ENCODE data around the gene LENG1.

DNA sequence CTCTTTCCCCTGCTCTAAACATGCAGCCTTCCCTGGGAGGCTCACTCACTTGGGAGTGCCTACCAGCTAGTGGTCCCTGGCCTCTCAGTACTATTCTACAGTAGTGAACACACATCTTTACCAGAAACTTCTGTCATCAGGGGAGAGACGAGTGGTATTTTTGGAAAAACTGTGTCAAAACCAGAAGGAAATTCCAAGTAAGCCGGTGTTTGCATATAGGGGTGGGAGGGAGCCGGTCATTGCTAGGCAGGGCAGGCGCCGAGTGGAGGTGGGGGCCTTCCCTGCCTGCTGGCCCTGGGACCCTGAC lies 48.1 kb upstream of the LENG1 start:
- TF ChIP-seq, protein P1, sequence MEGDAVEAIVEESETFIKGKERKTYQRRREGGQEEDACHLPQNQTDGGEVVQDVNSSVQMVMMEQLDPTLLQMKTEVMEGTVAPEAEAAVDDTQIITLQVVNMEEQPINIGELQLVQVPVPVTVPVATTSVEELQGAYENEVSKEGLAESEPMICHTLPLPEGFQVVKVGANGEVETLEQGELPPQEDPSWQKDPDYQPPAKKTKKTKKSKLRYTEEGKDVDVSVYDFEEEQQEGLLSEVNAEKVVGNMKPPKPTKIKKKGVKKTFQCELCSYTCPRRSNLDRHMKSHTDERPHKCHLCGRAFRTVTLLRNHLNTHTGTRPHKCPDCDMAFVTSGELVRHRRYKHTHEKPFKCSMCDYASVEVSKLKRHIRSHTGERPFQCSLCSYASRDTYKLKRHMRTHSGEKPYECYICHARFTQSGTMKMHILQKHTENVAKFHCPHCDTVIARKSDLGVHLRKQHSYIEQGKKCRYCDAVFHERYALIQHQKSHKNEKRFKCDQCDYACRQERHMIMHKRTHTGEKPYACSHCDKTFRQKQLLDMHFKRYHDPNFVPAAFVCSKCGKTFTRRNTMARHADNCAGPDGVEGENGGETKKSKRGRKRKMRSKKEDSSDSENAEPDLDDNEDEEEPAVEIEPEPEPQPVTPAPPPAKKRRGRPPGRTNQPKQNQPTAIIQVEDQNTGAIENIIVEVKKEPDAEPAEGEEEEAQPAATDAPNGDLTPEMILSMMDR (IDR thresholded peaks at IDR 0.05; ENCODE audit: low read depth, low read length): no peak
- TF ChIP-seq POLR2A (IDR thresholded peaks at IDR 0.05; ENCODE audit: extremely low read depth, insufficient read length): no peak
- TF ChIP-seq MYC (IDR thresholded peaks at IDR 0.05; ENCODE audit: low read depth, low read length): no peak
